HG02678 (cell line): ENCODE results near the gene ELF2.
A peak's percentile ranks its signal among the peaks of the same experiment; 100 is the strongest.
"Not testable (repeated sequence)": the region's sequence is repeated elsewhere in the genome, so short reads cannot be mapped to it uniquely, and the experiment has no call there.

Experiments used
- ATAC-seq: cut with Tn5 transposase; IDR thresholded peaks from one replicate; pipeline ENCODE4 v1.9.1; 2021; ENCODE audit warnings: mild to moderate bottlenecking, moderate library complexity; ENCODE audit not compliant: unreplicated experiment

ELF2 gene

GRCh38 chr4:139144911-139145551, 32.0 kb downstream of the ELF2 start:
- no peak for ATAC-seq

DNA sequence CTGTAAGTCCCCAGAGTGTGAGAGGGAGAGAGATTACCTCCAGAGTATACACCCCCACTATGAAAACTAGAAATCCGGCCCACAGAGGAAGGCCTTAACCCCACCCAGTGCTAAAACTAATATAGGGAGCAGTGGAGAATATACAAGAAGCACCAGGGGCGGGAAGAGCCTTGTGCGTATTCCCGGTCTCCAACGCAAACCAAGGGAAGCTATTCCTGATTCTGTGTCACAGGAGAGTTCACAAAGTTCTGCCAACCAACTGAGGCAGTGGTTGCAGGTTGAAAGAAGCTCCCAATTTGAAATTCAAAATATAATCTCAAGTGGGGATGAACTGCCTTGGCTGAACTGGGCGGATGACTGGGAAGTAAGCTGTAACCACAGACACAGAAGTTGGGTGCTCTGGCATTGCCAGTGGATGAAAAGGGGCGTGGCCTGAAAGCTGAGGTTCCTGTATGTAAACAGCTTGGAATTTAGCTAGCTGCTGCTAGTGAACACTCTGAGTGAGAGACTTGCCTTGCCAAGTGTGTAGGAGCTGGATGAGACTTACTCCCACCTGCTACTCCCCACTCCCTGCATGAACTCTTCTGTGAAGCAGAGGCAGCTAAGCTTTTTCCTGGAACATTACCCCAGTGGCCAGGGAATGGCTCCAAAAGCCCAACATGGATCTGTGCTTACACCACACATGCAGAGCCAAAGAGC, 32.7 kb downstream of the ELF2 start:
- no peak for ATAC-seq

DNA sequence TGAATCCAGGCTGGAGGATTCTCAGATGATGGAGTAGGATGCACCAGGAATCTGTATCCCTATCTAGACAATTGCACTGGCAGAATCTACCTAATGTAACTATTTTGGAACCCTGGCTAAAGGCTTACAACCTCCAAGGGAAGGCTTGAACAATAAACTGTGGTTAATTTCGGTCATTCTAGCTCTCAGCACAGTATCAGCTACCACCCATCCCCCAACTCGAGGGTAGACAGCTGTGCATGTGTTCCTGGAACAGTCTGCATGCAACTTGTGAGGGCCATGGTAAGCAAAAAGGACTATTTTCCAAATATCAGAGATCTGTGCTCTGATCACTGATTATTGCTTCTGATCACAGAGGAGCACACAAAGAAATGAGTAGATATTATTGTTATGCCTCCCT, 34.0 kb downstream of the ELF2 start:
- ATAC-seq, result no peak

GRCh38 chr4:139142087-139142486, 34.9 kb downstream of the ELF2 start:
- ATAC-seq, result peak; percentile 89

DNA sequence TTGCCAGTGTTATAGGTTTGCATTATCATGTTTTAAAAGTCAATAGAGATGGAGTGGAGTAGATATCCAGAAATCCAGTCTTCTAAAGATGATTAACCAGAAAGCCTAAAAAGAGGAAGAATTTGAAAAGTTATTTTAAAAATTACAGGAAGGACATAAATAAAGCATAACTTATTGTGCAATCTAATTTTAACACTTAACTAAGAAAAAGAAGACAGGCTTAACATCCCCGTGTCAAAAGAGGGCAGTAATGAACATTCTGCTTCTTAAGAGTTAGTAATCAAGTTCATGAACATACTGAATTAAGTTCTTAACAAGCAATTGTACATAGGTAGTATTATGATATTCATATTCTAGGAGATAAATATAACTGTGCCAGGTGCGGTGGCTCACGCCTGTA, 39.3 kb downstream of the ELF2 start:
- no peak for ATAC-seq

DNA sequence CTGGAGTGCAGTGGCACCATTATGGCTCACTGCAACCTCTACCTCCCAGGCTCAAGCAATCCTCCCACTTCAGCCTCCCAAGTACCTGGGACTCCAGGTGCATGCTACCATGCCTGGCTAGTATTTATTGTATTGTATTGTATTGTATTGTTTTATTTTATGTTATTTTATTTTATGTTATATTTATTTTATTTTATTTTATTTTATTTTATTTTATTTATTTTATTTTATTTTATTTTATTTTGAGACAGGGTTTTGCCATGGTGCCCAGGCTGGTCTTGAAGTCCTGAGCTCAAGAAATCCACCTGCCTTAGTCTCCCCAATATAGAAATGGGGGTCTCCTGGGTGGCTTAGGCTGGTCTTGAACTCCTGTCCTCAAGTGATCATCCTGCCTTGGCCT, 42.6 kb downstream of the ELF2 start:
- no peak for ATAC-seq

DNA sequence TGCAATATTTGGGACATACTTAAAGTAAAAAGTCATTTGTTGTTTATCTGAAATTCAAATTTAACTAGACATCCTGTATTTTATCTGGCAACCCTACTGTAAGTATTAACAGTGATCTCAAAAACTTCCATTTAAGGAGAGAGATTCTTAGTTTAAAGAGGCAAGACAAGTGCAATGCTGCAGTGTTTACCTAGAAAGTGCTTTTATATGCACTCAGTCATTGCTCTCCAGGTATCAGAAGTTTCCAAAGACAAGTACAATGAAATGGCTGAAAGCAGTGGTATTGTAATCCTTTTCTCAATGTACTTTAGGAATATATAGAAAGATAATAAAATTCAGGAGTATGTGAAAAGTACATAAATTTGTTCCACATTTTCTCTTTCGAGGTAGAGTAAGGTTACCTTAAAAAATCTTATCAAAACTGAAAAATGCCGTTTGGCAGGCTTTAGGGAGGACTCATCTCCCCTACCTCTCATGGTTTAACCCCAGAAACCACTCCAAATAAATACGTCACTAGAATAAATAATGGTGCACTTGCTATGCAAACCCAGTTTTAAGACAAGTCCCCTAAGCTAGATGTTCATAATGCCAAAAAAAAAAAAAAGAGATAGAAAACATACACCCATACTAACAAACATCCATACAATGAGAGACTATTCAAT, 45.7 kb downstream of the ELF2 start:
- ATAC-seq, result no peak

DNA sequence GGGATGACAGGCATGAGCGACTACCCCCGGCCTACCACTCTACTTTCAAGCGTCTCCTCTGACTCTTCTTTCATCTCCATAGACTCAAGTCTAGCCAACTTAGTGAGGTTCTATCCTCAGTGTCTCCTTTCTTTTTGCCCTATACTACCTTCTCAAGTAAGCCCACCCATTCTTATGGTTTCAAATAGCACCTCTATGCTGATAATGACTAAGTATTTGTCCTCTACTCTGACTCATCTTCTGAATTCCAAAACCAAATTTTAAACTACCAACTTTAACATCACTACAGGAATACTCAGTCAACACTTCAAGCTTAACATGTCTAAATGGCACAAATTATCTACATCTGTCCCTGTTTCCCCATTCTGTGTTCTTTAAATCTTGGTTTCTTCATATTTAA, 47.8 kb downstream of the ELF2 start:
- no peak for ATAC-seq

GRCh38 chr4:139126898-139127297, 50.1 kb downstream of the ELF2 start:
- no peak for ATAC-seq

DNA sequence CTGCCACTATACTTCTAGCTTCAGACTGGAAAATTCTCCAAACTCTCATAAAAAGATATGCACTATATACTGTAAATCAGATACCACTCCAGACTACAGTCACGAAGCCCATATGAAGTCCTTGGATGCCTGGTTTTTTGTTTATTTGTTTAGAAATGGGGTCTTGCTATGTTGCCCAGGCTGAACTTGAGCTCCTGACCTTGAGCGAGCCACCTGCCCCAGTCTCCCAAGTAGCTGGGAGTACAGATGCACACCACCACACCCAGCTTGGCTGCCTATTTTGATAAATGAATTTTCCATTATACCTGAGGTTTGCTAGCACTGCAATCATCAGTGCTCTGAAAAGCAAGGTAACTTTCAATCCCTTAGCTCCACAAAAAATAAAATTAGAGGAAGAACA, 53.1 kb downstream of the ELF2 start:
- no peak for ATAC-seq

DNA sequence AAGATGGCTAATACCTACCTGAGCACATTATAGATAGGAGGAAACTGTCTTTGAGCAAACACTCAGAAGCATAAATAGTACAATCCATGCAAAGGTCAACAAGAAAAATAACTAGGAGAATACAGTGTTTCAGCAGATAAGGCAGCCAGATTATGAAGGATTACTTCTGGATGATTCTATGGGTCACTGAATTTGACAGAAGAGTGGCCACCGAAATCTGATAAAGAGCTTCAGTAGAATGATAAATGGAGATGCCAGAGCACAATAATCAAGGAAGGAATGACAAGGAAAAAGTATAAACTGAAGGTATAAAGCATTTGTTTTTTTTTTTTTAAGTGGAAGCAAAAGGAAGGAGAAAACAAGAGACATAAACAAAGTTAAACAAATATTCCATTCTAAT, 58.7 kb downstream of the ELF2 start:
- no peak for ATAC-seq

GRCh38 chr4:139115226-139115625, 61.8 kb downstream of the ELF2 start:
- ATAC-seq, result no peak

- ATAC-seq, result not testable (repeated sequence)
Measured at GRCh38 chr4:139114795-139115194, 62.2 kb downstream of the ELF2 start.

DNA sequence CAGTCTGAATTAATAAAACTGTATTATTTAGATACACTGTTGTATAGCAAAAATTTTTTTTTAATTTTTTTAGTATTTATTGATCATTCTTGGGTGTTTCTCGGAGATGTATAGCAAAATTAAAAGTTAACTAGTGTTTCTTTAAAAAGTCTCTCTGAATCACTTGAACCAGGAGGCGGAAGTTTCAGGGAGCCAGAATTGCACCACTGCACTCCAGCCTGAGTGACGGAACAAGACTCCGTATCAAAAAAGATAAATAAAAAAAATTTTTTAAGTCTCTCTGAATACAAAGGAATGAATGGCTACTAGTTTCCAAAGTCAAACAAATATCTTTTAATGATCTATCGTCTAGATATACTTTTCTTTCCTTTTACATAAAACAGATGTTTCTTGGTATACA, 64.4 kb downstream of the ELF2 start:
- no peak for ATAC-seq

DNA sequence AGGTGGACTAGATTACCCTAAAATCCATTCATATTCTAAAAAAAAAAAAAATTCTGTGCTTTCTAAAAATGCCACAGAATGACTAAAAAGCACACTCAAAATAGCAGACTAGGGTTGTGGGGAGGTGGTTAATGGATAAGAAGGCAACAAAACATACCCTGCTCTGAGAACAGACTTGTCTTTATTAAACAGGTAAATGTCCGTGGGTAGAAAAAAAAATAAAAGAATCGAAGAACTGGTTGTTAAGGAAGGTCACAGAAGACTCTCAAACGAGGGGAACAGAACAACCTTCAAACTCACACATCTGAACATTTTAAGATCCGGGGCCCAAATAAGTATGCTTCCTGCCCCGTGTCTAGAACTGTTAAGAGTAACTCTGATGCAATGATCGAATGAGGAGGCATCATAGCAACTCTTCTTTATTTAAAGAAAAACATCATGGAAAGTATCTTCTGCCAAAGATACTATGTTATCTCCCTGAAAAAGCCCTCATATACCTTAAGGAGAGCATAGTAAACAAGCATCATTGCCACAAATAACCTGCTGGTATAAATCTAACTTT, 68.4 kb downstream of the ELF2 start:
- ATAC-seq, result no peak

GRCh38 chr4:139099366-139099982, 77.5 kb downstream of the ELF2 start:
- peak; percentile 90 for ATAC-seq

- ATAC-seq, result no peak
Measured at GRCh38 chr4:139092271-139092670, 84.7 kb downstream of the ELF2 start.

- no peak for ATAC-seq
Measured at GRCh38 chr4:139085141-139085540, 91.9 kb downstream of the ELF2 start.

- no peak for ATAC-seq
Measured at GRCh38 chr4:139084804-139085093, 92.3 kb downstream of the ELF2 start.

- ATAC-seq, result peak; percentile 62
Measured at GRCh38 chr4:139083956-139084803, 92.8 kb downstream of the ELF2 start.

- ATAC-seq, result peak; percentile 26
Measured at GRCh38 chr4:139083607-139083955, 93.4 kb downstream of the ELF2 start.
